HFF-Myc (cell line): Measurements from ENCODE around the gene SNHG17.
A peak's percentile ranks its signal among the peaks of the same experiment; 100 is the strongest.

Experiments used
- DNase-seq: peaks from one replicate; pipeline ENCODE4 v3.0.0-alpha.2; 2011; ENCODE audit warnings: low read depth; ENCODE audit errors: extremely low read depth
- H3K4me3 ChIP-seq: replicated peaks from 2 replicates; pipeline ENCODE4 v1.5.1; 2011; ENCODE audit warnings: low read depth, mild to moderate bottlenecking, control low read depth, low read length
- CTCF ChIP-seq: IDR thresholded peaks from 2 replicates; pipeline ENCODE4 v1.5.1; 2012; ENCODE audit warnings: mild to moderate bottlenecking, low read depth, low read length, control low read depth; ENCODE audit errors: missing control alignments

Gene SNHG17

GRCh38 chr20:38454556-38455473 lies 19.7 kb upstream of the SNHG17 start:
- DNase-seq, result no peak
- TF ChIP-seq CTCF, result no peak
- H3K4me3 ChIP-seq, result no peak overlapping the region

GRCh38 chr20:38453941-38454340 lies 18.8 kb upstream of the SNHG17 start:
- TF ChIP-seq CTCF, result no peak
- DNase-seq, result no peak
- no peak overlapping the region for H3K4me3 ChIP-seq

GRCh38 chr20:38452880-38453624 lies 17.9 kb upstream of the SNHG17 start:
- no peak for TF ChIP-seq CTCF
- no peak overlapping the region for H3K4me3 ChIP-seq
- no peak for DNase-seq

GRCh38 chr20:38450412-38450975 lies 15.4 kb upstream of the SNHG17 start:
- no peak for DNase-seq
- no peak for TF ChIP-seq CTCF

GRCh38 chr20:38449046-38449445 lies 13.9 kb upstream of the SNHG17 start:
- TF ChIP-seq CTCF, result no peak
- no peak for DNase-seq
- no peak overlapping the region for H3K4me3 ChIP-seq

More at GRCh38 chr20:38450412-38450975, 15.4 kb upstream of the SNHG17 start:
- H3K4me3 ChIP-seq, result no peak overlapping the region

GRCh38 chr20:38447931-38448675 lies 13.0 kb upstream of the SNHG17 start:
- peak overlapping the region; percentile 89 for H3K4me3 ChIP-seq
- TF ChIP-seq CTCF, result no peak
- no peak for DNase-seq
